ENCODE results near the gene PSMD7.

Gene PSMD7

GRCh38 chr16:74296432-74297144 lies at the start of gene PSMD7:
Gene PSMD7 (plus strand): TSS chr16:74296814. CDS start chr16:74296915, 101 bp downstream.
- DNase-seq: peak; percentile 80 to 81

GRCh38 chr16:74249254-74249653 lies 47.4 kb upstream of the PSMD7 start:
- DNase-seq: no peak

GRCh38 chr16:74249846-74250245 lies 46.8 kb upstream of the PSMD7 start:
- no peak for DNase-seq

- no peak for DNase-seq
Observed at GRCh38 chr16:74252329-74252728, 44.3 kb upstream of the PSMD7 start.

GRCh38 chr16:74253161-74253938 lies 43.3 kb upstream of the PSMD7 start:
- DNase-seq: no peak

- no peak for DNase-seq
Observed at GRCh38 chr16:74257061-74257460, 39.6 kb upstream of the PSMD7 start.

GRCh38 chr16:74261068-74261467 lies 35.5 kb upstream of the PSMD7 start:
- DNase-seq: no peak

GRCh38 chr16:74264811-74265210 lies 31.8 kb upstream of the PSMD7 start:
- no peak for DNase-seq

- DNase-seq: no peak
Observed at GRCh38 chr16:74268372-74268782, 28.2 kb upstream of the PSMD7 start.

GRCh38 chr16:74271872-74272271 lies 24.7 kb upstream of the PSMD7 start:
- DNase-seq: no peak

GRCh38 chr16:74275031-74275636 lies 21.5 kb upstream of the PSMD7 start:
- DNase-seq: no peak

GRCh38 chr16:74275711-74276110 lies 20.9 kb upstream of the PSMD7 start:
- no peak for DNase-seq

- DNase-seq: no peak
Observed at GRCh38 chr16:74277974-74278373, 18.6 kb upstream of the PSMD7 start.

GRCh38 chr16:74279266-74279665 lies 17.3 kb upstream of the PSMD7 start:
- DNase-seq: no peak

GRCh38 chr16:74279805-74280204 lies 16.8 kb upstream of the PSMD7 start:
- DNase-seq: no peak

GRCh38 chr16:74280448-74280847 lies 16.2 kb upstream of the PSMD7 start:
- DNase-seq: no peak

- DNase-seq: no peak
Observed at GRCh38 chr16:74281300-74281699, 15.3 kb upstream of the PSMD7 start.

- no peak for DNase-seq
Observed at GRCh38 chr16:74283716-74284115, 12.9 kb upstream of the PSMD7 start.

- DNase-seq: no peak
Observed at GRCh38 chr16:74288065-74288464, 8.5 kb upstream of the PSMD7 start.

GRCh38 chr16:74290356-74290755 lies 6.3 kb upstream of the PSMD7 start:
- no peak for DNase-seq

- DNase-seq: no peak
Observed at GRCh38 chr16:74291176-74291575, 5.4 kb upstream of the PSMD7 start.

GRCh38 chr16:74291577-74292208 lies 4.9 kb upstream of the PSMD7 start:
- no peak for DNase-seq

- peak in 1 of 2 experiments; percentile 2 for DNase-seq
Observed at GRCh38 chr16:74296104-74296431, 546 bp upstream of the PSMD7 start.
